ENCODE measurements around the gene NOVA2. TPM values are rescaled to one million over a fixed set of nuclear protein-coding genes. Genes with fewer than 3 reads are reported as not detected.

Gene NOVA2
- total and polyA plus RNA-seq, 9 of the 15 experiments (the other 6 are each of a cell fraction or from before 2014, with no cell fraction given), result not detected

- Histone ChIP-seq H3K4me2 (ENCODE audit: insufficient read depth, low read length) (peak overlapping the region; percentile 87), H3K9me1 (ENCODE audit: control insufficient read depth, insufficient read depth, low read length) (no peaks in the 10 kb centered on the region), H3K79me2 (ENCODE audit: control insufficient read depth, insufficient read depth, low read length) (peaks cover 25% of the 10 kb centered on the region), H3K27me3 (ENCODE audit: control insufficient read depth in 2 of 2, insufficient read depth in 2 of 2, low read length in 2 of 2) (no peaks in the 10 kb centered on the region), H3K36me3 (ENCODE audit: control insufficient read depth, insufficient read depth, low read length) (peaks cover 13% of the 10 kb centered on the region; the same call in 1 of the 3 replicates), H3K4me3 (peak overlapping the region; percentile 58), H3K9ac (ENCODE audit: insufficient read depth in 1 of 2, low read depth in 2 of 2, low read length in 2 of 2) (peak overlapping the region; percentile 80 to 97), H4K20me1 (replicated peaks; ENCODE audit: control insufficient read depth, insufficient read depth, low read length) (no peaks in the 10 kb centered on the region), H3K27ac (ENCODE audit: extremely low read depth, low read depth, low read length) (peak overlapping the region; percentile 94), H3K9me3 (replicated peaks; ENCODE audit: control insufficient read depth, insufficient read depth, low read depth, low read length) (no peaks in the 10 kb centered on the region), H3K4me1 (replicated peaks in 1 of 2; ENCODE audit: control insufficient read depth in 2 of 2, insufficient read depth in 2 of 2, low read length in 2 of 2) (peaks cover 37 to 63% of the 10 kb centered on the region in 2 experiments; a peak in 4 of 5 replicates), H2AFZ (ENCODE audit: low read depth, low read length) (peak overlapping the region; percentile 93)
- DNase-seq (ENCODE audit: extremely low read depth in 1 of 4, low spot score in 3 of 4) (peak; percentile 85 to 96 (median 90)), ATAC-seq (peak; percentile 74), FAIRE-seq (peak; percentile 97)
- WGBS (ENCODE audit: insufficient coverage, low coverage, missing lambda C conversion rate), result 2% methylated on average over 28 of the region's 32 CpGs
- CTCF ChIA-PET (ENCODE audit: low intra/inter-chr PET ratio), result interaction anchor here (0.6 to 2.6 kb wide), 4 partner anchors 22 to 216 kb away, joined by 3 to 14 read pairs (median 6); partner anchors contain the start of genes FOXA3 and SYMPK
- in situ Hi-C loops (cut with MboI), result no loop called here
- intact Hi-C loops (cut with micrococcal nuclease), result no loop called here
- POLR2A ChIA-PET, result interaction anchor here (0.6 to 2.3 kb wide), 10 partner anchors 12 to 524 kb away, joined by 3 to 12 read pairs (median 4); partner anchors contain the start of genes FOXA3, MYPOP and NANOS2
- no TSS peak for BruUV-seq (replicated peaks)
- no peak for TF ChIP-seq ZNF282 (CRISPR knock-in tag; IDR thresholded peaks at IDR 0.05)
- TF ChIP-seq TAF15 (IDR thresholded peaks at IDR 0.05; ENCODE audit: low read depth, low read length), result no peak
- TF ChIP-seq CCNT2 (IDR thresholded peaks at IDR 0.05; ENCODE audit: borderline replicate concordance, extremely low read depth, insufficient read length, low read depth, low read length), result no peak
- peak; percentile 65 to 92 for TF ChIP-seq MAZ (CRISPR knock-in tag; conservative IDR thresholded peaks at IDR 0.05 in 1 of 2, IDR thresholded peaks at IDR 0.05 in 1 of 2)
- TF ChIP-seq SUPT5H (IDR thresholded peaks at IDR 0.05), result peak; percentile 62; the same call in 1 of the 2 replicates
- TF ChIP-seq ZNF695 (CRISPR knock-in tag; IDR thresholded peaks at IDR 0.05), result no peak
- no peak for TF ChIP-seq MBD2 (IDR thresholded peaks at IDR 0.05; ENCODE audit: borderline replicate concordance, low read depth)
- TF ChIP-seq ZNF764 (CRISPR knock-in tag; IDR thresholded peaks at IDR 0.05; ENCODE audit: low read depth), result no peak
- TF ChIP-seq GATAD2A (IDR thresholded peaks at IDR 0.05), result no peak
- no peak for TF ChIP-seq TCFL5 (CRISPR knock-in tag; conservative IDR thresholded peaks at IDR 0.05)
- TF ChIP-seq GMEB1 (CRISPR knock-in tag; IDR thresholded peaks at IDR 0.05), result no peak
- TF ChIP-seq LCOR (CRISPR knock-in tag; IDR thresholded peaks at IDR 0.05), result peak; percentile 78; the same call in 1 of the 2 replicates
- peak; percentile 94 for TF ChIP-seq GABPA (tag; conservative IDR thresholded peaks at IDR 0.05; ENCODE audit: low read depth)
- TF ChIP-seq BCLAF1 (IDR thresholded peaks at IDR 0.05; ENCODE audit: borderline replicate concordance in 1 of 2, control insufficient read depth in 1 of 2, low read depth in 2 of 2, low read length in 1 of 2), result no peak
- peak; percentile 33; the same call in 1 of the 2 replicates for TF ChIP-seq KLF13 (tag; IDR thresholded peaks at IDR 0.05; ENCODE audit: borderline replicate concordance, low read depth)
- no peak for TF ChIP-seq SAP30 (IDR thresholded peaks at IDR 0.05; ENCODE audit: borderline replicate concordance, insufficient read depth, low read depth, low read length, poor library complexity, severe bottlenecking)
Measured at GRCh38 chr19:45886427-45887199, 87.1 kb downstream of the NOVA2 start.
